Central memory CD8-positive, alpha-beta T cell (primary cell): ENCODE measurements around the gene SCFD2.
"Not testable (repeated sequence)": the region's sequence is repeated elsewhere in the genome, so short reads cannot be mapped to it uniquely, and the experiment has no call there.

Experiments
- ATAC-seq: fragments of 150-1000 bp; cut with Tn5 transposase; replicated peaks from 2 replicates; pipeline ENCODE4 v1.10.0; 2022; ENCODE audit warnings: mild to moderate bottlenecking, moderate FRiP score, moderate number of reproducible peaks; ENCODE audit not compliant: poor library complexity, severe bottlenecking; ENCODE audit errors: extremely low read depth
- DNase-seq, 2 donors: peaks; one replicate each; pipeline ENCODE4 v3.0.0; 2021; ENCODE audit warnings: low spot score in 2 of 2
- H3K27ac Mint-ChIP-seq: one replicate; pipeline ENCODE4 v1.8.0; 2022; ENCODE audit warnings: low read depth, mild to moderate bottlenecking, moderate library complexity, mixed read lengths
- H3K27me3 Mint-ChIP-seq: one replicate; pipeline ENCODE4 v1.8.0; 2022; ENCODE audit warnings: mixed read lengths
- H3K36me3 Mint-ChIP-seq: one replicate; pipeline ENCODE4 v1.8.0; 2022; ENCODE audit warnings: mild to moderate bottlenecking, moderate library complexity, mixed read lengths; ENCODE audit not compliant: insufficient read depth
- H3K4me1 Mint-ChIP-seq: one replicate; pipeline ENCODE4 v1.8.0; 2022; ENCODE audit warnings: mixed read lengths
- H3K4me3 Mint-ChIP-seq: one replicate; pipeline ENCODE4 v1.8.0; 2022; ENCODE audit warnings: mild to moderate bottlenecking, moderate library complexity, mixed read lengths
- H3K9me3 Mint-ChIP-seq: one replicate; pipeline ENCODE4 v1.8.0; 2022; ENCODE audit warnings: mixed read lengths

The SCFD2 gene

DNA sequence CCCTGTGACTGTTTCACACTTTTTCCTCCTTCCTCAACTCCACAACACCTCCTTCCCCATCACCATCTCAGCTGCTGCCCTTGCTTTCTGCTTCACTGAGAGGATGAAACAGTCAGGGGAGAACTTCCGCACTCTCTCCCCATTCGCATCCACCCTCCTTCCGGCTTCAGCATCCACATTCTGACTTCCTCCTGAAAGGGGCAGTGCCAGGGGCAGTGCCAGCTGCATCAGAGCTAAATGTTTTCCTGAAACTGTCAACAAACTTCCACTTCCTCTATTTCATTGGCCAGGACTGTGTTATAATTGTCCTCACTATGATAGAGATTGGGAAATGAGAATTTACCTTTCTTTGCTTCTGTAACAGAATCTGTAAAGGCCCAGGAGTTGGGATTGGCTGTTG lies 521.9 kb downstream of the SCFD2 start:
- Mint-ChIP-seq H3K36me3 (peaks cover 2% of the 10 kb centered on the region), H3K9me3 (no peaks in the 10 kb centered on the region), H3K4me3 (no peak overlapping the region), H3K27ac (no peak overlapping the region), H3K4me1 (no peaks in the 10 kb centered on the region), H3K27me3 (no peaks in the 10 kb centered on the region)
- no peak for DNase-seq
- no peak for ATAC-seq

DNA sequence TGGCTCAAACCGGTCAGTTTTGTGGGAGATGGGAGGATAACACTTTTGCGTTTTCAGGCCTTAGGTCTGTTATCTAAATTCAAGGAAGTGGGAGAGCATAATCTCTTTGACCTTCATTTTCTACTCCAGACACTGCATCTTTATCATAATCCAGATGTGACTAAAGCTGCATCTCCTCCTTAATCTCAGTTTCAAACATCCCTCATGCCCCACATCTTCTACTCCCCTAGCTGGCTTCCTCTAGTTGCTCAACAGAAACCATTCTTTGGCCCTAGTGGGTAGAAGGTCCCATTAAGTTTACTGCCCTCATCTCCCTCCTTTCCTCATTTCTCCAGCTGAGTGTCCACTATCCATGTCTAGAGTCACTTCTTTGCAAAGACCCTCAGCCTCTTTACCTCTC lies 522.5 kb downstream of the SCFD2 start:
- Mint-ChIP-seq H3K36me3 (peaks cover 2% of the 10 kb centered on the region), H3K4me3 (no peak overlapping the region), H3K4me1 (no peaks in the 10 kb centered on the region), H3K27ac (no peak overlapping the region), H3K27me3 (no peaks in the 10 kb centered on the region), H3K9me3 (no peaks in the 10 kb centered on the region)
- DNase-seq (no peak), ATAC-seq (no peak)

DNA sequence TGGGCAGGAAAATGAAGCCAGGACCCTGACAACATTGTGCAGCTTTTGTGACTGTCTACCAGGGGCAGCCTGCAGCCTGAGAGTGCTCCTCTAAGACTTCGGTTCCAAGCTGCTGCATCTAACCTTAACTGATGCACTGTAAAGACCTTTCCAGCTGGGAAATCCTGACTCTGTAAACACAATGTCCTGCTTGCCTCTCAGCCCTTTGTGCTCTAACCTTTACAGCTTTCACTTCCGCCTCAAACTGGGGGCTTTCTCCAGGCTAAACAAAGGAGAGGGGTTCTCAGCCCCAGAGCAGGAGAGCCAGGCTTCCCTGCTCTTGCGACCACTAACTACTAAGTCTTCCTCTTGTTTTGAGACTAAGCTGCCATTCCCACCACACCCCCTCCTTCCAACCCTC lies 523.1 kb downstream of the SCFD2 start:
- Mint-ChIP-seq H3K9me3 (no peaks in the 10 kb centered on the region), H3K4me1 (no peaks in the 10 kb centered on the region), H3K36me3 (peaks cover 2% of the 10 kb centered on the region), H3K27ac (no peak overlapping the region), H3K27me3 (no peaks in the 10 kb centered on the region), H3K4me3 (no peak overlapping the region)
- ATAC-seq (no peak), DNase-seq (no peak)

DNA sequence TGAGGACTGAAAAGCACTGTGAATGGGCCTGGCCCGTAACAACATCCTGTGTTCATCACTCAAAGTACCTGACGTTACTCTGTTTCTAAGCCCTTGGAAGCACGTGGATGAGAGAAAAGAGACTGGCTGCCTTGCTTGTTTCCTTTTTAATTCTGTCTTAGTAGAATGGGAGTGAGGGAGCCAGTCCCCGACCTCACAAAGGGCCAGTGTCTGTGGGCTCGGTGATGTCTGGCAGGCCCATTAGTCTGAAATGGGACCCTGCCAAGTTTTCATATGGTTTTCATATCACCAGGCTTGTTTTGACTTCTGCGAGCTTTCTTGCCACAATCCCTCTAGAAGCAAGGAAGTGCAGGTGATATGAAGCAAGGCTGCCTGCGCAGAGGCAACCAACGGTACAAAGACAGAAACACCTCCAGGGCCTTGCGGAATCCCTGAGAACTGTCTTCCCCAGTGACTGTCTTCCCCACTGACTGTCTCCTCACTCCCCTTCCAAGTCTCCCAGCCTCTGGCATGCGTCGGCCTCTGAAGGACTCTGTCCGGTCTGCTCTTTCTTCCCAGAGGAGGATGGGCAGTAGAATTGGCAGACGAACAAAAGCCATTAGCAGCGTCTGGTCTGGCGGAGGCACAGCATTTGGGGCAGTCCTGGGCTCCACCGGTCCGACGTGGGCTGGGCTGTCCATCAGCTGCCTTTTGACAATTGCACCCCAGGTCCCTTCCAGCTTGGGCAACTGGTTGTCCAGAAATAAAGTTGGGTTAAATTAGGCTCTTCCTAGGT lies 524.0 kb downstream of the SCFD2 start:
- Mint-ChIP-seq H3K4me1 (no peaks in the 10 kb centered on the region), H3K9me3 (no peaks in the 10 kb centered on the region), H3K4me3 (no peak overlapping the region), H3K27me3 (peaks cover 6% of the 10 kb centered on the region), H3K27ac (no peak overlapping the region), H3K36me3 (peaks cover 2% of the 10 kb centered on the region)
- DNase-seq (no peak), ATAC-seq (no peak)

DNA sequence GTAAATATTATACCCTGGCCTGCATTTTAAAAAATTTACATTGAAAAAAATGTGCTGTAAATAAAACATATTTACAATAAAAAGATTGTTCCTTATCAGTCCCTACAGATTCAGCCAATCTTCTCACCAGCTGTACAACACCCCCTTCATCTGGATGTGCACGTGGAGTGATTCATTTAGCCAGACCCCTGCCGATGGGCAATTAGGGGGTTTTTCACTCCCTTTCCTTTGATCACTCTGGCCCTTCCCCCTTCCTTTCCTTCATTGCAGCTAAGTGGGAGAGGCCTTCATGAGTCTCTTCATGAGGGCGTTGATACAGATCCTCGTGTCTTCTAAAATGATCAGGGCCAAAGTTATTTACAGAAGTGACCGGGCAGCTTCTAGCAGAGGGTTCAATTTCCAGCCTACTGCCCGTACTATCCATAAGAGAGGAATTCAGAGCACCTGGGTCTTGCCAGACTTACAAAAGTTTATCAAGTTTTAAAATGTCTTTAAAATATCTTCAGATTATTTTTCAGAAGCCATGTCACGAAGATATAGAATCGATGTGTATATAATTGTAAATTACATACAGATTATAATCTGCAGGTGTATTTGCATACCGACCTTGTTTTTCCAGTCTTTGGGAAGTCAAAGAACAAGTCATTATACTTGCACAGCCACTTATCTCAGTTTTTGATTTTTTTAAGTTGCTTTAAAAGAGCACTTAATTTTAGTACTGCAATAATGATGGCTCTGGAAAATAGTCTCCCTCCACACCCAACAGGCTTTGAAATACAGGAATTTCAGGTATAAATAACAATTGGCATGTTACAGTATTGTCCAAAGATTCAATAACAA lies 525.1 kb downstream of the SCFD2 start:
- H3K27me3 Mint-ChIP-seq, result peaks cover 10% of the 10 kb centered on the region
- no peak overlapping the region for H3K27ac Mint-ChIP-seq
- H3K4me3 Mint-ChIP-seq, result no peak overlapping the region
- ATAC-seq (no peak), DNase-seq (no peak)
- H3K4me1 Mint-ChIP-seq, result no peaks in the 10 kb centered on the region
- H3K36me3 Mint-ChIP-seq, result peaks cover 2% of the 10 kb centered on the region
- no peaks in the 10 kb centered on the region for H3K9me3 Mint-ChIP-seq

DNA sequence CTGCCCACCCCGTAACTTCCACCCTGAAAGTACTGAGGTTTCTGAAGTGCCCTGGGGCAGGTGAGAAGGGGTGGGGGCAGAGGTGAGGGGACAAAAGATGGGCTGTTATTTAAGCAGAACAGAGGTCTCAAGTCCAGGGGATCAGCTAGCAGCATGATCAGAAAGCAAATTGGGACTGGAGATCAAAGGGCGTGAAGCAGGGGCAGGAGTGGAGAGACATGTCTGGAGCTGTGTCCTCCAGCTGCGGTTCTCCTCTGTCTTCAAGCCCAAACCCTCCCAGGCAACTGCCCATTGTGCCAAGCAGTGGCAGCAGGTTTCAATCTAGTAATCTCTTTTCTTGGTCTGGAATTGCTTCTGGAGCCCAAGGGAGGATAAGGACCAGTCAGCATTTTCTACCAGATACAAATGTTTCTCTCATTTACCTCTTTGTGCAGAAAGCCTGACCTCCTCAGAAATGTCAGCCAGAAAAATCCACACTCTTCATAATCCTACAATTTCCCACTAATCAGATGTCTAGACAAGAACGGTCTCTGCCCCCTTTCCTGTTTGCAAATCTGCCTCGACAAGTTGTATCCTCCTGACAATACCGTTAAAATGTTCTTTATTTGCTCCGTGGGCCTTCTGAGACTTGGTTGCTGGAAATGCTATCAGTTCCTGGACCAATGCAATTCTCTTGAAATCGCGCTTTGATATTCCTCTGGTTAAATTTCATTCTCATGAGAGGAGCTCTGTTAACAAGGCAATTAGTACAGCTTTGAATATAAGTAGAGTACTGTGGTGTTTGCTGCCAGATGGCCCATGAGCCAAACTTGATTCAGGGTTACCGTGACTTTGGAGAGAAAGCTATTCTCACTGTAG lies 526.9 kb downstream of the SCFD2 start:
- Mint-ChIP-seq H3K27ac (no peak overlapping the region), H3K4me1 (no peaks in the 10 kb centered on the region), H3K27me3 (peaks cover 18% of the 10 kb centered on the region), H3K9me3 (no peaks in the 10 kb centered on the region), H3K4me3 (no peak overlapping the region), H3K36me3 (peaks cover 2% of the 10 kb centered on the region)
- DNase-seq (no peak), ATAC-seq (no peak)

DNA sequence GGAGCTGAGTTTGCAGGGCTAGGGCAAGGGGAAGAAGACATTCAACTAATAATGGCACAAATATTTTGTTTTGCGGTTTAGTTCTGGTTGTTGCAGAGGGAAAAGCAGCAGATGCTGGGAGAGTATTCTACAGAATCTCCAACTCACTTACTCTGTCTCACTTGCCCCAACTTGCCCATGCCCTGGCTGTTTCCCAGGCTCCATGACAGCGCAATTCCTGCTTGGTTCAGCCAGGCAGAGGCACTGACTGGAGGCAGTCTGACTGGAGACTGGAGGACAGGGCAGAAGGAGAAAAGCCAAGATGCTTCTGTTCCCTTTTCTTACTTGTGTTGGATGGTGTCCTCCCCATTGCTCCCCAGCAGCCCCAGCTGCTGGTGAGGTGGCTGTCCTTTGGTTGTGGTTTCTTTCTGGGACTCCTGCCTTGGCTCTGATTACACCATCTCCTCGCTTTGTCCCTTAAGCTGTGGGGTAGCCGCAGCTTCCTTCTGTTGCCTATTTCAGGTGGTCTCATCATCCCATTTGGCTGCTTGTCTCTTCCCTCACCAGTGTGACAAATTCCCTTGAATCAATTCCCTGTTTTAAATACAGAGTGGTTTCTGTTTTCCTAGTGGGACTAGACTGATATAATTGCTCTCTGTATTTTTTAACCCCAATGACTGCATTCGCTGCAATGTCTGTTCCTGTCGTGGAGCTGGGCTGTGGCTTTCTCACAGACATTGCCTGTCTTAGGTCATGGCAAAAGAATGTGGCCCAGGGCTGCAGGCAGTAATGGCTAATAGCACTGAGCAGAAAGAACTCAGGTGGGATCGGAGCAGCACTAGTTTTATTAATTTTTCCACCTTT lies 527.9 kb downstream of the SCFD2 start:
- H3K27ac Mint-ChIP-seq, result no peak overlapping the region
- no peaks in the 10 kb centered on the region for H3K9me3 Mint-ChIP-seq
- ATAC-seq (no peak), DNase-seq (no peak)
- no peak overlapping the region for H3K4me3 Mint-ChIP-seq
- peaks cover 19% of the 10 kb centered on the region for H3K27me3 Mint-ChIP-seq
- H3K36me3 Mint-ChIP-seq, result peaks cover 2% of the 10 kb centered on the region
- H3K4me1 Mint-ChIP-seq, result no peaks in the 10 kb centered on the region

DNA sequence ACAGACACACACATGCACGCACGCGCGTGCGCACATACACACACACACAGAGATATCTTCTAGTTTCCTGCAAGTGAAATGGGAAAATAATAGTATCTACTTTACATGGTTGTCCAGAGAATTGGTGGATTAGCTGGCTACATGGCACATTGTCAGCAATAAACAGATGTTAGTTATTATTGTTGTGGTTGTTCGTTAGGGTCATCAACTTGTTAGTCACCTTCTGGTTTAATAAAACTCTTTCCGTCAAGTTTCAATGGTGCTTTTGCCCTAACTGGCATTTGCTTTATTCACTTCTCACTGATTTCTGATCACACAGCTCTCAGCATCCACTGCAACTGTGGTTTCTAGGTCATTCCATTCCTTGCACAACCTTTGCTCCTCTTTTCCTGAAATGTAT lies 529.2 kb downstream of the SCFD2 start:
- ATAC-seq (no peak), DNase-seq (no peak)
- H3K36me3 Mint-ChIP-seq, result peaks cover 2% of the 10 kb centered on the region
- H3K4me3 Mint-ChIP-seq, result no peak overlapping the region
- H3K4me1 Mint-ChIP-seq, result no peaks in the 10 kb centered on the region
- H3K27ac Mint-ChIP-seq, result no peak overlapping the region
- peaks cover 32% of the 10 kb centered on the region for H3K27me3 Mint-ChIP-seq
- H3K9me3 Mint-ChIP-seq, result no peaks in the 10 kb centered on the region

DNA sequence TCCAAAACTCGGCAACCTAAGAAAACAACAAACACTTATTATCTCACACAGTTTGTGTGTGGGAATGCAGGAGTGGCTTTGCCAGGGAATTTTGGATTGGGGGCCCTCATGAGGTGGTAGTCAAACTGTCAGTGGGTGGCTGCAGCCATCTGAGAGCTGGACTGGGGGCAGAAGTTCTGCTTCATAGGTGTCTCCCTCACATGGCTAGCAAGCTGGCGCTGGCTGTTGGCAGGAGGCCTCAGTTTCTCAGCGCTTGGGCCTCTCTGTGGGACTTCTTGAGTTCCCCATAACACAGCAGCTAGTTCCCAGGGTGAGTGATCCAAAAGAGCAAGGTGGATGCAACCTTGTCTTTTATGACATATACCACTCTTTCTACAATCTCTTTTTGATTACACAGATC lies 529.7 kb downstream of the SCFD2 start:
- Mint-ChIP-seq H3K9me3 (no peaks in the 10 kb centered on the region), H3K4me3 (no peak overlapping the region), H3K27me3 (peaks cover 37% of the 10 kb centered on the region), H3K36me3 (peaks cover 2% of the 10 kb centered on the region), H3K4me1 (no peaks in the 10 kb centered on the region), H3K27ac (no peak overlapping the region)
- ATAC-seq (no peak), DNase-seq (no peak)

DNA sequence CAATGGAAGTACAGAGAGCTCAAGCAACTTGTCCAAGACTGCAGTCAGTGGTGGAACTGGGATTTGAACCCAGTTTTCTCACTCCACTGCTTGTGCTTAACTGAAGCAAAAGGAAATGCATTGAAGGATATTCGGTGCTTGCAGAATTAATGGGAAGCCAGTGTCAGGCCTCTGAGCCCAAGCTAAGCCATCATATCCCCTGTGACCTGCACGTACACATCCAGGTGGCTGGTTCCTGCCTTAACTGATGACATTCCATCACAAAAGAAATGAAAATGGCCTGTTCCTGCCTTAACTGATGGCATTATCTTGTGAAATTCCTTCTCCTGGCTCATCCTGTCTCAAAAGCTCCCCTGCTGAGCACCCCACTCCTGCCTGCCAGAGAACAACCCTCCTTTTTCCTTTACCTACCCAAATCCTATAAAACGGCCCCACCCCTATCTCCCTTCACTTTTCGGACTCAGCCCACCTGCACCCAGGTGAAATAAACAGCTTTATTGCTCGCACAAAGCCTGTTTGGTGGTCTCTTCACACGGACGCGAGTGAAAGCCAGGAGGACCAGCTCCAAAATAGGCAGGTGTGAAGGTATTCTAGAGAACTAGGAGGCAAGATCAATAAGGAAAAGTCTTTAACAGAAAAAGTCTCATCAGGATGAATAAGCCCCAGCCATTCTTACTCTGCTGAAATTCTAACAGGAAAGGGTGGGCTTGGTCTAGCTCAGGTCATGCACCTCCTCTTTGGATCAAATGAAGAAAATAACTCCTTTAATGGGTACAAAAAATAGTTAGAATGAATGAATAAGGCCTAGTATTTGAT lies 531.0 kb downstream of the SCFD2 start:
- not testable (repeated sequence) for H3K27ac Mint-ChIP-seq, H3K9me3 Mint-ChIP-seq, H3K4me1 Mint-ChIP-seq, H3K4me3 Mint-ChIP-seq, DNase-seq, H3K36me3 Mint-ChIP-seq, ATAC-seq
- peaks cover 37% of the 10 kb centered on the region for H3K27me3 Mint-ChIP-seq

DNA sequence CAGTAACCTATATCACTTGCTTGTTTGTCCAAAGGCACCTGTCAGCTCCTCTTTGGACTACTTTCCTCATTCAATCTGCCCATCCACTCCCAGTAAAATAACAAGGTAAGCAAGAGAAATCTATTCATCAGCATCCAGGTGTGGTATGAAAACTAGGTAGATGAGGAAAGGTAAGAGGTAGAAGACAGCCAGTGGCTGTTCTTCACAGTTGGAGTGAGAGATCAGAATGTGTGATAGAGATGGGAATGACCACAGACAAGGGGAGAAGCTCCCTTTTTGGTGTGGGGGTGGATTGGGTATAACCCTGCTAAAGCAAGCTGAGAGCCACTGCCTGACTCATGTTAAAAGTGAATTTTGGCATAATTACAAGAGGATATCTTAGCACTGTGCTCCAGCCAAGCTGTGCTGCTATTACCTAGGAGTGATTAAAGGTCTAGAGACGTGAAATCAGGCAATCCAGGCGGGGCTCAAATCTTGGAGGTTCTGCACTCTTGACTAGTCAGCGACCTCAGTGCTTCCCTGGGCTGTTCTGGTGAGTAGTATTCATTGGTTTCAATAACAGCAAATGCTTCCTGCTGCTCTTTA lies 531.8 kb downstream of the SCFD2 start:
- H3K27ac Mint-ChIP-seq, result no peak overlapping the region
- H3K9me3 Mint-ChIP-seq, result no peaks in the 10 kb centered on the region
- no peak for ATAC-seq
- no peak overlapping the region for H3K4me3 Mint-ChIP-seq
- no peaks in the 10 kb centered on the region for H3K36me3 Mint-ChIP-seq
- H3K27me3 Mint-ChIP-seq, result peaks cover 37% of the 10 kb centered on the region
- H3K4me1 Mint-ChIP-seq, result no peaks in the 10 kb centered on the region
- DNase-seq, result no peak
